Daoy (cell line): ENCODE data around the gene ATXN1. TPM values are rescaled to one million over a fixed set of nuclear protein-coding genes. Genes with fewer than 3 reads are reported as not detected.
"Not testable (repeated sequence)": the region's sequence is repeated elsewhere in the genome, so short reads cannot be mapped to it uniquely, and the experiment has no call there.

ENCODE experiments used
- DNase-seq: peaks from one replicate; pipeline ENCODE4 v3.0.0-alpha.2; 2015; ENCODE audit warnings: low read depth
- total RNA-seq: library from RNA; depleted of rRNA; stranded (reverse); fragments of >200 nt; shearing (Covaris generic); gene quantifications from 2 replicates; pipeline ENCODE4 v1.2.3, GENCODE V29; 2014

The ATXN1 gene
- total RNA-seq, 1 experiment from 2014 or later, result 33.8 TPM

- DNase-seq, result no peak
These were observed 188.9 kb downstream of the ATXN1 start for GRCh38 chr6:16572317-16572716.

DNA sequence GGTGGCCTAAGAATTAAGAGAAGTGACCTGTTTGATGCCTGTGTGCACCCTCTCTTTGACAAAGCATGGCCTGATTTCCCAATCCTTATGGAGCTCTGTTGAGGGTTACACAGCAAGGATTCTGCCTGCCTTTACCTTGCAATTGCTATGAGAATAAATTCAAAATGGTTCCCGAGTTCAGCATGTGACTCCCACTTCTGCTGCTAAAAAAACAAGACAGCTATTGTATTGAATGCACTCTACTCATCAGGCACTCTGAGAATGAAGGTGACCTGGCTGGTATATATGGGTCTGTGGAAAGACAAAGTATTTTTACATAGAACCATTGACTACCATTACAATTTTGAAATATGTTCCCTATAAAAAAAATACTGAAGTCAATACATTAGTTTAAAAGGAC is 190.3 kb downstream of the ATXN1 start:
- DNase-seq, result no peak

DNA sequence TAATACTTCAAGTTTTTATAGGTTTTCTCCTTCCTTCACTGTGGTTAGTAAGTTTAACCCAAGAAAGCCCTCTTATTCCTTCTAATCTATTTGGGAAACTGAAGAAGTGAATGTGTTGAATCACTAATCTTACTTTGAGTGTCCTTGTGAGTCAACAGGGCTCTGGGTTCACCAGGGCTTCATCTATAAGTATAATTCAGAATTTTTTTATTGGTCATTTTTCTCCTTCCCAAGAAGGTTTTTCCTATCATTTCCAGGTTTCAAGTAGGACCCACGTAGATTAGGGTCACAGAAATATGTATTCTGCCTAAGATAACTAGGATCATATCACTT is 191.1 kb downstream of the ATXN1 start:
- no peak for DNase-seq

DNA sequence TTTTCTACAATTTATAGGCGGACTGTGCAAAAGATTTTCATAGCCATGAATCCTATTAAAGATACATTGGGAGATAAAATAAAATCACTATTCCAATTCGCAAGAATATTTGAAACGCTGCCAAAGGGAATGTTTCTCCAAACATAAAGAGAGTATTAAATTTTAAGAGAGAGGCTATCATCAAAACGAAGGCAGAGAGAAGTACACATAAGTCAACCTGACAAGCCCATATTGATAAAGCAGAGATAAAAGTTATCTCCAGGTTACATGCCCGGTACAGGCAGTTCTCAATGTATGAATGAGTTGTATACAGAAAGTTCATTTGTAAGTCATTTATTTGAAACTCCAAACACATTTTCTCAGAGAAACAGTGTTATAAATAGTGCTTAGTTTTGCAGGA is 193.1 kb downstream of the ATXN1 start:
- DNase-seq, result no peak

DNA sequence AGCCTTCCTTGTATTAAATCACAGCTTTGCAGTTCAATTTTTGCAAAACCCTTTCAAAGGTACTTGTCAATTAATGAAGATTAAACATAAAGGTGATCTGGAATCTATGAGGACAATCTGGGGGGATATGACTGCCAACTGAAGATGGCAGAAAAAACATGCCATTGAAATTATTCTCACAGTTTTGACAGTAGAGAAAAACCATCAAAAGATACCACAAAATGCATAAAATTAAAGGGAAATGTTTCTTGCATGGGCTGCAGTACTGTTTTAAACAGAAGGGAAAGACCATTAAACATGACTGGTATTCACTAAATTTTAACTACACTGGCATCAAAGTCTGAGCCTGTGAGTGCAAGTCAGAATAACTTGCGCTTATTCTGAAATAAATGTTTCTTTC is 194.2 kb downstream of the ATXN1 start:
- DNase-seq, result no peak

GRCh38 chr6:16564436-16564835 is 196.8 kb downstream of the ATXN1 start:
- no peak for DNase-seq

DNA sequence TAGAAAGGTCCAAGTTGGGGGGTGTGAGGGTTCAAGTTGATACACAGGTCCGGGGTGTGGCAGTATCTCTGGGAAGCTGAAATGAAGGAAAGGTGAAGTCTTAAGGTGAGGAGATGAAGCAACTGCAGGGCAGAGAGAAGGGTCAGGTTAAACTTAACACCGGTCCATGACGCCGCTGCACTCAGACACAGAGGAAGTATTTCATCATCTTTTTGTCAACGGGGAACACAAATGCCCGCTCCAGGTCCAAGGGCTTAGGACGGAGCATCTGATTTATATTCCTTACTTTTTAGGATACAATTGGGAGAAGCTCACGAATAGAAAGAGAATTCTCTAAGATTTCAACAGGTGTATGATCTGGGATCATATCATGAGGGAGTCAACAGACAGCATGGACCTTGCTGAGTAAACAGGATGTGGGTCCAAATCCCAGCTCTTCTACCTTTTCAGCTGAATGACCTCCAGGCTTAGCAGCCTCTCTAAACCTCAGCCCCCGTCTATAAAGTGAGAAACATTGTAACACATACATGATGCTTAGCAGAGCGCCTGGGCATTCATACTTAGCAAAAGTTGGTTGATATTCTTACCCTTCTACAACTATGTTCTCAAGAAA is 197.5 kb downstream of the ATXN1 start:
- no peak for DNase-seq

- DNase-seq, result no peak
These were observed 198.8 kb downstream of the ATXN1 start for GRCh38 chr6:16562498-16562897.

DNA sequence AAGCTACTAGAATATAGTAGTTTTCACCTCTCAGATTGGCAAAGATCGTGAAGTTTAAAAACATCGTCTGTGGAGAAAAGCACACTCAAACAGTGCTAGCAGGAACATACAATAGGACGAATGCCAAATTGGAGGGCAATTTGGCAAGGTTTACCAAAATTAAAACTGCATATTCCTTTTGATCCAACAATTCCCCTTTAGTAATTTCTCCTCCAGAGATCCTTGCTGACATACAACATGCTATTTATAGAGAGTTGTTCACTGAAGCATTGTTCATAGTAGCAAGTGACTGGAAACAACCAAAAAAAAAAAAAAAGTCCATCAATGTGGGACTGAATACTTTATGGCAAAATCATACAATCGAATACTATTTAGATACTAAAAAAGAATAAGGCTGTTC is 202.2 kb downstream of the ATXN1 start:
- no peak for DNase-seq

DNA sequence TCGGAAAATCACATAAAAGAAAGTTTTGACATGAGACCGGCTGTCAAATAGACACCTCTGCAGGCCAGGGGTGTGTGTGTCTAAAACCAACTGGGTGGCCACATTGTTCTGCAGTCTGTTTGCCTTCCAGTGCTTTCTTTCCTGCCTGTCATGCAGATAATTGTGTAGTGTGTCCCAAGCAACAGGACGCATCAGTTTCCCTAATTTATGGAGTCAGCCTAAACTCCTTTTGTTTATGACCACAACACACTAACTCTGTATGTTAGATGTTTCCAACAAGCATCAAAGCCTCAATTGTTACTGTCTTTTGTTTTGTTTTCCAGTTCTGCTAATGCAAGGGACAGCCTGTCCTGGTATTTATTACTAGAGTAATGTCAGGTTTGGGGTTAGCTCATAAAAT is 205.7 kb downstream of the ATXN1 start:
- no peak for DNase-seq

DNA sequence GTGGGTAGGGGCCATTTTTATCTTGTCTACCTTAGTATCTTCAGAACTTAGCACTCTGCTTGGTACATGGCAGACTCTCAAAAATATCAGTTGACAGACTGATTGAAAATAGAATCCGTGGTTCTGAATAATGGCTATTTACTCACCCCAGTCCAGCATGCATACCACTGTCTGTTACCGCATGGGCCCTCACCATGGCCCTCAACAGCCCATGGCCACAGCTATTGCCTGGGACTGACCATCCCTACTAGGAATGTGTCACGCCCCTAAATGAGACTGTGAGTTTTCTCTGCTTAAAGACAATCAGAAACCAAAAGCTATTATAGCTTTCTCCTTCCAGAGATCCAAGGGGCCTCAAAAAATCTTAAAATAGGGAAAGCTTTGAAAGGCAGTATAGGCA is 207.7 kb downstream of the ATXN1 start:
- no peak for DNase-seq

DNA sequence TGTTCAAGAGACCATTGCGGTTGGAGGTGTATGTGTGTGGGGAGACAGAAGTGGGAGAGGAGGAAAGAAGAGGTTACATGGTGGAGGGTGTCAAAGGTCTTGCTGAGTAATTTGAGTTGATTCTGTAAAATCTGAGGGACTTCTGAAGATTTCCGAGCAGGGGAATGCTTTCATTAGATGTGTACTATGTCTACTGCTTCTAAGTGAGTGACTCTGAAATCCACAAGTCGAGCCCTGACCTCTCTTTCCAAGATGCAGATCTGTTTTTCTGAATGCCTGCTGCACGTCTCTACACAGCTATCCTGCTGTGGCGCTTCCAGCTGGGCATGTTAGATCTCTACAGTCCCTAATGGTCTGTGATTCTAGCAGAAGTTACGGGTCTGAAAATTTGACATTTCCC is 209.8 kb downstream of the ATXN1 start:
- DNase-seq, result no peak

DNA sequence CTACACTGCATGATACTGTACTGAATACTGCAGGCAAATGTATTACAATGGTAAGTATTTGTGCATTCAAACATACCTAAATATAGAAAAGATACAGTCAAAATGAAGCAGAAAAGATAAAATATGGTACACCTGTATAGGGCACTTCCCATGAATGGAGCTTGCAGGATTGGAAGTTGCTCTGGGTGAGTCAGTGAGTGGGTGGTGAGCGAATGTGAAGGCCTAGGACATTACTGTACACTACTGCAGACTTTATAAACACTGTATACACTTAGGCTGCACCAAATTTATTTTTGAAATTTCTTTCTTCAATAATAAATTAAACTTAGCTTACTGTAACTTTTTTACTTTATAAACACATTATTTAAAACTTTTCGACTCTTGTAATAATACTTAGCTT is 213.1 kb downstream of the ATXN1 start:
- peak; percentile 32 for DNase-seq

DNA sequence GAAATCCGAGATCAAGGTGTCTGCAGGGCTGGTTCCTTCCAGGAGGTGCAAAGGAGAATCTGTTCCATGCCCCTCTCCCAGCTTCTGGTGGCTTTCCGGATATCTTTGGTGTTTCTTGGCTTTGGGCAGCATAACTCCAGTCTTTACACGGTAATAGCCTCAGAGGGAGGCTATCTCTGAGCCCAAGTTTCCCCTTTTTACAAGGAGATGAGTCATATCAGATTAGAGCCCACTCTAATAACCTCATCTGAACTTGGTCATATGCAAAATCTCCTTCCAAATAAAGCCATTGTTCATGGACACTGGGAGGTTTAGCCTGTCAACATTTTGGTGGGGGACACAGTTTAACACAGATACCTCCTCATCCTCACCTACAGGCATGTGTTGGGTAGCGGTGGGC is 213.7 kb downstream of the ATXN1 start:
- DNase-seq, result peak; percentile 11

DNA sequence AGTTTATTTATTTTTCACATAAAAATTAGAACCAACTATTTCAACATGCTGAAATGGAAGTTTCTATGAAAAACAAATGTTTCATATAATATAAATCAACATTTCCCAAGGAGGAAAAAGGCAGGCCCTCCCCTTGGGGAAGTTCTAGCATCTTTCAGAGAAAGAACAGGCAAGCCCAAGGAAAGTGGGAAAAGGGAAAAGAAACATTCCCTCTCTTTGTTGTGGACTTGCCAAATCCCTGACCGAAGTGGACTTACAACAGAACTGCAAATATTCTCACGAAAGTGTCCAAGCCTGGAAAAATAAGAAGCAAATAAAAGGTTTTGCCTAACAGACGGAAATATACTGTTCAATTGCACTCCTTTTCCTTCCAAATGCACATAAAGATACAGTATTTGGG is 214.4 kb downstream of the ATXN1 start:
- no peak for DNase-seq

DNA sequence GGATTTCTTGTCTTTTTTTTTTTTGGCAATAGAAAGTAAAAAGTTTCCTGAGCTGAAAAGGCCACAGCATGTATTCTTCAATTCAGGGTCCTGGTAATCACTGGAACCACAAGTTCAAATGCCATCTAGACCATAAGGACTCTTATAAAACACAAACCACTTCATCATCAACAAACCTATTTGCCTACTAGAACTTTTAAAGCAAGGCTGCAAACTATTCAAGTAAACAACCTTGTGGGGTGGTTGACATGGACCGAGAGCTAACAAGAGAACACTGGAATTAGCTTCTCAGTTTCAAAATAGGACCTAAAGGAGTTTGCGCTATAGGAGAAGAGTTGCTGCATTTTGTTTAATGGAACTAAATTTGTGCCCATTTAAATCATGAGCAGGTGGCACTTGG is 215.9 kb downstream of the ATXN1 start:
- no peak for DNase-seq

DNA sequence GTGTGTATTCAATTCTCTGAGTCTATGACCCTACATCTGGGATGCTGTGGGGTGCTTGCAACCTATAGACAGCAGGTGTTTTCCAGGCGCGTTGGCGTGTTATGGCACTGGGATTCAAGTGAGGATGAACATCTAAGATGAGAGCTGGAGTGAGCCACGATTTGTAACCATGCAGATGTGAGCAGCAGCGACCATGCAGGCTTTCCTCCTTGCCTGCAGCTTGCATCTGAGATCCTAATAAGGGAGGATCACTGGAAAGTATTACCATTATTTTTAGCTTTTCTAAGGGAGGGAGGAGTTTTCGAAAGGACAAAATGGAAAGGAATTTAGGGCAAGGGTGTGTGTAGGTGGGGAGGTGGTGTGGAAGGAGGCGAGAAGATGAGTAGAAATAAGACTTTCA is 216.7 kb downstream of the ATXN1 start:
- no peak for DNase-seq

DNA sequence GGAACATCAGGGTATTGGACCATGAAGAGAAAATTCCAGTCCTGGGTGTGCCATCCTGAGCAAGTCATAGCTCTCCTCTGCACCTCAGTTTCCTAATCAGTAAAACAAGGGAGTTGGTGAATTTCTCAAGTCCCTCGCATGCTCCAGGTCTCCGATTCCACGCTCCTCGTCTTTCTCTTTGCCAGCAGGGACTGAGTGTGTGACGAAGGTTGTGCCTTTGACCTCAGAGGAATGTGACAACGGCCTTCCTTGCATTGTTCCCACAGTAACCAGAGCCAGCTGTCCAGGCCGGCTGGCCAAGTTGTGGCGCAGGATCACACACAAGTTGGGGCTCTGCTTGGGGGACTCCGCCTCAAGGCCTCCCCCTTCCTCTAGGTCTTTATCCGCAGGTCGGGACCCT is 217.3 kb downstream of the ATXN1 start:
- DNase-seq, result no peak

GRCh38 chr6:16543521-16543920 is 217.7 kb downstream of the ATXN1 start:
- DNase-seq, result no peak

DNA sequence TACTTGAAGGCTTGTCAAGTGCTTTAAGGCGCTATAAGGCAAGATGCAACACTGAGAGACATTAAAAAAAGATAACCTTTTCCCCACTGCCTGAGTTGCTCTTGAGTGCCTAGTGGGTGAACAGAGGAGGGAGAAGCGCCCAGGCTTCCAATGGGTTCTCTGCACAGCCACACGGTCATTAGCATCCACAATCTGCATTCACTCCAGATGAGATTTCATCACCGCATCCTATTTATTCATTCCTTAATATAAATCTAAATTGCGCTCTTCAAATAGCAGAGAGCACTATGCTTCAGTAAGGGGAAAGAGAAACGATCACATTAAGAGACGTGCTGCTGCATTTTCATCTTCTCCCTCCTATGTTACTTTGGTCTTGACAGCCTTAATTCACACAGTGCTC is 219.2 kb downstream of the ATXN1 start:
- DNase-seq, result no peak

DNA sequence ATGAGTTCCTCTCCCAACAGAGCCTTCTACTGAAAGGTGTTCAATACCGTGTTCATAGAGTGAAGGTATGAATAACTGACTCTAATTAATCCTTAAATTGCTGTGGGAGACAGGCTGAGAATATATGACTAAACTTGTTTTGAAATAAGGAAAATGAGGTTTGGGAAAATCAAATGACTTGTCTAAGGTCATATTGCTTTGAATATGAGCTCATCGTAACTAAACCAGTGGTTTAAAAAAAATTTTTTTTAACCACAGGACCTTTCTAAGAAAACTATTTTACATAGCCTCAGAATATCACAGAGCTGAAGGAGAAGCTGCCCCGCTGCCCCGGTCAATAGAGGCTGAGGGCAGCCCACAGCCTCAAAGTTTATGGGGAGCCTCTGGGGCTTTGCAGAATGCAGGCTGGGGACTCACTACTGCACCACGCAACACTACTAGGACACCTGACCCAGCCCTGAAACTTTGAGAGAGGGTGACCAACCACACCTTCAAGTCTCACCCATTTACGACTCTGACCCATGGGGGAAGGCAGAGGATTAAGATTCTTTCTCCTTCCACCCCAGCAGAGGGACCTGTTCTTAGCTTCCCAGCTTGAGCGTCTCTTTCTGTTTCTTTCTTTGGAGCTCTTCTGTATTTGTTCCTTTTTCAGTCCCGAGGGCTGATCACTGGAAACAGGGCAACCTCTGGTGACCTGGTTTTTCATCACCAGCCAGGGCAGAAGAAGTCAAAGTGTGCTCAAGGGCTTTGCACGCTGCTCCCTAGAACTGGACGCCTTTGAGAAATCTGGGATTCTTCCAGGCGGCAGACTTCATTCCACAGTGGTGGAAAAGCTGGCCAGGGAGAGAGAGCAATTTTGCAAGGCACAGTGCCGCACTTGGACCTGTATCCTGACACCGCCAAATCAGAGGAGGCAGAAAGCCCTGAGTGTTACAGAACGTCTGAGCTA is 220.2 kb downstream of the ATXN1 start:
- DNase-seq, result no peak

DNA sequence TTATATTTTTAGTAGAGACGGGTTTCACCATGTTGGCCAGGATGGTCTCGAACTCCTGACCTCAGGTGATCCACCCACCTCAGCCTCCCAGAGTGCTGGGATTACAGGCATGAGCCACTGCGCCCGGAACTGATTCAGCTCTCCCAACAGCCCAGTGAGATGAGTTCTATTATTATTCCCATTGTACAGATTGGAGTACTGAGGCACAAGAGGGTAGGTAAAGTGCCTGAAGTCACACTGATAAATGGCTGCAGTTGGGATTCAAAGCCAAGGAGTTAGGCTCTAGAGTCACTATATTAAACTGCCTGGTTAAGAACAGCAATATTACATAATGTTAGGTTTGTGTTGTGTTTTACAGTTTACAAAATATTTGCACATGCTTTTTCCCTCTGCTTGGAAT is 220.9 kb downstream of the ATXN1 start:
- not testable (repeated sequence) for DNase-seq

DNA sequence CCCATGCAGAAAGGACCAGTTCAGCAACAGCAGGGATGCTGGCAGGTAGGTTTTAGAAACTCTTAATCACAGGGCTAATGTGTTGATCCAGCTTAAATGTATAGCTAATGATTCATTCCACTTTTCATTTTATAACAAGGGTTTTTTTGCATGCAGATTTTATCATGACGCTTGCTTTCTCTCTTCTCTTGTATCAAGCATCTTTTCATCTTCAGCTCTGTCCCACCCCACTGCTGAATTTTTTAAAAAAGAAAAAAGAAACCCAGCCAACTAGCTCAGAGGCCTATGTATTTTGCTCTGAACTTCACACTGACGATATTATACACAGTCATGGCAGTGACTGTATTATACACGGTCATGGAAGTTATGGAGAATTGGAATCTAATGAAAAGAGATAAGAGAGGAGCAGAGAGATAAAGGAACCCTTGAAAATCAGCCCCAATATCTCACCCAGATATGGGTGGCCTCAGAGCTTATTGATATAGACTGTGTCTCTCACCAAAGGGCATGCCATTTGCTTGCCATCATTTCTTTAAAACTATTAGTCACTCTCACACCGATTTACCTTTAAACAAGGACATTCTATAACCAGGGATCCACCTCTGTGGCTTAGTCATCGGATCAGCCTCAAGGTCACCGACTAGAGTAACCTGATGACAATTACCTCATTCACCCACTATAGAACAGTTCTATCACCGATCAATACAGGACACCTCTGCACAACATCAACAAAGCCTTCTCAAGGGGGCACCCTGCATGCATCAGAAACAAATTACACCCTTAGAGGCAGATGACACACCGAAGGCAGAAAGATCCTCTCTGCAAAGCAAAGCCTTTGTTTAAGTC is 222.0 kb downstream of the ATXN1 start:
- no peak for DNase-seq
